Loucy (cell line): ENCODE data around the gene PHF20.
"Not testable (repeated sequence)": the region's sequence is repeated elsewhere in the genome, so short reads cannot be mapped to it uniquely, and the experiment has no call there.

Experiments
- H2AFZ ChIP-seq: fragments of 200-600 bp; sonication (generic); 2 replicates; pipeline ENCODE4 v1.6.0; 2016; ENCODE audit warnings: antibody characterized with exemption, mild to moderate bottlenecking, low read length, moderate library complexity
- H3F3A ChIP-seq: fragments of 200-600 bp; 2 replicates; pipeline ENCODE4 v1.6.0; 2016; ENCODE audit warnings: antibody characterized with exemption, low read depth, mild to moderate bottlenecking
- H3K27me3 ChIP-seq: fragments of 200-600 bp; sonication (generic); 2 replicates; pipeline ENCODE4 v1.6.1; 2014; ENCODE audit warnings: low read length, mild to moderate bottlenecking; ENCODE audit not compliant: insufficient read depth, poor library complexity, severe bottlenecking
- H3K36me3 ChIP-seq: fragments of 200-600 bp; sonication (generic); 2 replicates; pipeline ENCODE4 v1.6.1; 2016; ENCODE audit warnings: low read length; ENCODE audit not compliant: insufficient read depth
- H3K4me1 ChIP-seq: fragments of 200-600 bp; sonication (generic); 2 replicates; pipeline ENCODE4 v1.5.1; 2014; ENCODE audit warnings: low read length, mild to moderate bottlenecking; ENCODE audit not compliant: insufficient read depth, poor library complexity, severe bottlenecking
- H3K4me2 ChIP-seq: fragments of 200-600 bp; sonication (generic); 2 replicates; pipeline ENCODE4 v1.6.0; 2014; ENCODE audit warnings: antibody characterized with exemption, low read length, low read depth, mild to moderate bottlenecking; ENCODE audit not compliant: poor library complexity, severe bottlenecking
- H3K4me3 ChIP-seq: fragments of 200-600 bp; sonication (generic); 2 replicates; pipeline ENCODE4 v1.5.1; 2014; ENCODE audit warnings: low read length, mild to moderate bottlenecking, mixed read lengths; ENCODE audit not compliant: poor library complexity, severe bottlenecking
- H3K79me2 ChIP-seq: fragments of 200-600 bp; sonication (generic); 2 replicates; pipeline ENCODE4 v1.6.1; 2014; ENCODE audit warnings: low read length; ENCODE audit not compliant: insufficient read depth
- H3K9ac ChIP-seq: fragments of 200-600 bp; sonication (generic); 2 replicates; pipeline ENCODE4 v1.6.0; 2014; ENCODE audit warnings: mild to moderate bottlenecking, low read depth, low read length, moderate library complexity; ENCODE audit not compliant: poor library complexity, severe bottlenecking
- H3K9me2 ChIP-seq: fragments of 200-600 bp; sonication (generic); replicated peaks from 2 replicates; pipeline ENCODE4 v1.6.1; 2016; ENCODE audit warnings: low read depth, low read length, mixed read lengths
- H3K9me3 ChIP-seq: fragments of 200-600 bp; sonication (generic); 2 replicates; pipeline ENCODE4 v1.6.1; 2014; ENCODE audit warnings: mild to moderate bottlenecking, antibody characterized with exemption, low read length, low read depth; ENCODE audit not compliant: insufficient read depth
- H4K20me1 ChIP-seq: fragments of 200-600 bp; sonication (generic); 2 replicates; pipeline ENCODE4 v1.6.0; 2014; ENCODE audit warnings: antibody characterized with exemption, low read length, mild to moderate bottlenecking; ENCODE audit not compliant: insufficient read depth, poor library complexity, severe bottlenecking
- CTCF ChIP-seq: fragments of 200-600 bp; sonication (generic); conservative IDR thresholded peaks from 2 replicates; pipeline ENCODE4 v1.5.1; 2014; ENCODE audit warnings: mild to moderate bottlenecking, antibody characterized with exemption, low read length
- EZH2phosphoT487 ChIP-seq: fragments of 200-600 bp; IDR thresholded peaks from 2 replicates; pipeline ENCODE4 v1.6.1; 2018; ENCODE audit warnings: antibody characterized with exemption, mild to moderate bottlenecking, moderate library complexity, borderline replicate concordance

The PHF20 gene

GRCh38 chr20:35950093-35950492 is 178.3 kb downstream of the PHF20 start:
- Histone ChIP-seq H2AFZ (no peak overlapping the region), H3K27me3 (no peaks in the 10 kb centered on the region), H3K4me3 (no peak overlapping the region), H3K4me2 (no peak overlapping the region), H3K36me3 (peaks cover 24% of the 10 kb centered on the region; the same call in 1 of the 2 replicates), H3F3A (peaks cover 6% of the 10 kb centered on the region), H3K9me2 (no peaks in the 10 kb centered on the region), H4K20me1 (peaks cover 18% of the 10 kb centered on the region), H3K9ac (no peak overlapping the region), H3K9me3 (no peaks in the 10 kb centered on the region), H3K4me1 (peaks cover 17% of the 10 kb centered on the region), H3K79me2 (peaks cover 27% of the 10 kb centered on the region)
- TF ChIP-seq CTCF, result no peak
- TF ChIP-seq EZH2phosphoT487, result no peak

GRCh38 chr20:35952080-35952479 is 180.3 kb downstream of the PHF20 start:
- H3K36me3 ChIP-seq, result peaks cover 14% of the 10 kb centered on the region; the same call in 1 of the 2 replicates
- not testable (repeated sequence) for H2AFZ ChIP-seq, H3F3A ChIP-seq, H3K9me3 ChIP-seq, H3K27me3 ChIP-seq, H3K9me2 ChIP-seq
- H3K79me2 ChIP-seq, result peaks cover 34% of the 10 kb centered on the region
- H4K20me1 ChIP-seq, result peaks cover 18% of the 10 kb centered on the region
- H3K9ac ChIP-seq, result peak overlapping the region; percentile 99
- peak overlapping the region; percentile 97 for H3K4me2 ChIP-seq
- peak overlapping the region; percentile 80 for H3K4me3 ChIP-seq
- peaks cover 22% of the 10 kb centered on the region for H3K4me1 ChIP-seq

GRCh38 chr20:35952480-35953386 is 180.9 kb downstream of the PHF20 start:
- H3K4me1 ChIP-seq, result peaks cover 22% of the 10 kb centered on the region
- peaks cover 34% of the 10 kb centered on the region for H3K79me2 ChIP-seq
- peak overlapping the region; percentile 99 for H3K9ac ChIP-seq
- peak overlapping the region; percentile 80 for H3K4me3 ChIP-seq
- H3K36me3 ChIP-seq, result peaks cover 12% of the 10 kb centered on the region; the same call in 1 of the 2 replicates
- no peaks in the 10 kb centered on the region for H3K27me3 ChIP-seq
- peaks cover 18% of the 10 kb centered on the region for H4K20me1 ChIP-seq
- peak overlapping the region; percentile 97 for H3K4me2 ChIP-seq
- peaks cover 6% of the 10 kb centered on the region for H3F3A ChIP-seq
- H3K9me3 ChIP-seq, result no peaks in the 10 kb centered on the region
- no peaks in the 10 kb centered on the region for H3K9me2 ChIP-seq
- TF ChIP-seq CTCF (no peak), EZH2phosphoT487 (no peak)
- H2AFZ ChIP-seq, result no peak overlapping the region
